Measurements from ENCODE around the gene CETN2. TPM values are rescaled to one million over a fixed set of nuclear protein-coding genes. Genes with fewer than 3 reads are reported as not detected.

Gene CETN2
- total RNA-seq = 14.5 and 16.6 TPM in 2 replicates

DNA sequence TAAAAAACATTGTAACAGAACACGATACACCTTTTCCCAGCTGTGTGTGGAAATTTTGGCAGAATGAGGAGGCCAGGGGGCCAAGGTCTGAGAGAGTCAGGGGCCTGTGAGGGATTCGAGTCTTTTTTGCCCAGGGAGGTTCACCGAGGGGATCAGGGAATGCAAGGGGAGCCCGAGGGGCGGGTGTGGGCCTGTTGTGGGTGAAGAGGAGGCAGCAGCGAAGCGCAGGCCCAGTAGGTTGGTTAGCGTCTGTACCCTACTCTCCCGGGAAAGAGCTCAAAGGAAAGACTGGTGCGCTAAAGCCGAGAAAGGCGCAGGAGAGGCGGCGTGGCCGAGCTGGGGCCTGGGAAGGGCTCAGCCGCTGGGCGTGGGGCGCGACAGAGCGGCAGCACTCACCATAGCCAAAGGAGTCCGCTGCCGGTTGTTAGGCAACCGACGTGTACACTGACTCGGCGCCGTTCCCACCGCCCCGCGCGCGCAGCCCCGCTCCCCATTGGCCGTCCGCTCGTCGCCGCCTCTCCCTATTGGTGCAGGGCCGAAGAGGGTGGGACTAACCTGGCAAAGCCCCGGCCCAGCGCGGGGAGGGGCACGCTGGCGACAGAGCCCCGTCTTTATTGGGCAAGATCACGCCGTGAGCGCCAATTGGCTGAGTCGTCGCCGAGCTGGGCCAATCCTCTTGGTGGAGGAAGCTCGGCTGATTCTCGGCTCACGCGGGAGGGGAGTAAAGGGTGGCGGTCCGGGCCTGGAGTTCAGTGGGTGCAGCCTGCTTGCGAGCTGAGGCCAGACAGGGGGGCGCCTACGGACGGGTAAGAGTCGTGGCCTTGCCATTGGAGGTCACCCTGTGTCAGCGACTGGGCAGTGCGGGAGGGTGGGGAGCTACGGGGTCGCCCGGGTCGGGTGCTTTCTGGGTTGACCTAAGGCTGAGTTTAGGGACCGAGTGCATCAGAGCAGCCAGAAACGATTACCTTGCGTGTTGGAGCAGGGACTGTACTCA is at the start of gene CETN2, which contains the start of gene NSDHL:
Gene CETN2, minus strand, starts transcription at position 446 of the 994 bp plus-strand sequence. Its CDS starts 47 bp downstream, at position 399.
Gene NSDHL, plus strand, starts transcription at position 752 of the 994 bp plus-strand sequence. CDS start 15,262 bp downstream, outside the sequence.

Other genes with a start within 250 kb of the CETN2 start
- gene GABRQ, start 192.9 kb downstream of the CETN2 start, total RNA-seq = under 0.01 TPM in 1 of 2 replicates, not detected in the other
- not detected in 2 replicates for gene MAGEA3, start 132.0 kb downstream of the CETN2 start, total RNA-seq
- not detected in 2 replicates for gene CSAG2, start 121.5 kb downstream of the CETN2 start, total RNA-seq
- not detected in 2 replicates for gene MAGEA2B, start 116.1 kb downstream of the CETN2 start, total RNA-seq
- gene CSAG1, start 97.0 kb downstream of the CETN2 start, total RNA-seq = not detected in 2 replicates
- gene MAGEA12, start 97.0 kb downstream of the CETN2 start, total RNA-seq = not detected in 2 replicates
- gene MAGEA2, start 76.9 kb downstream of the CETN2 start, total RNA-seq = not detected in 2 replicates
- gene CSAG3, start 71.5 kb downstream of the CETN2 start, total RNA-seq = not detected in 2 replicates
- gene MAGEA6, start 61.1 kb downstream of the CETN2 start, total RNA-seq = not detected in 2 replicates
- gene NSDHL, start 306 bp upstream of the CETN2 start, total RNA-seq = 9.6 and 10.3 TPM in 2 replicates
- 6.9 and 7.7 TPM in 2 replicates for gene ZNF185, start 67.3 kb upstream of the CETN2 start, total RNA-seq
- gene PNMA5, start 163.4 kb upstream of the CETN2 start, total RNA-seq = not detected in 2 replicates
- not detected in 2 replicates for gene PNMA3, start 225.7 kb upstream of the CETN2 start, total RNA-seq
- 0.43 and 0.98 TPM in 2 replicates for gene PNMA6A, start 241.7 kb upstream of the CETN2 start, total RNA-seq